Calu3 (cell line): Measurements from ENCODE around the gene TIRAP. TPM values are rescaled to one million over a fixed set of nuclear protein-coding genes. Genes with fewer than 3 reads are reported as not detected.

ENCODE experiments used
- BruUV-seq: library from RNA; stranded (reverse); fragments of 400-500 nt; replicated peaks from 2 replicates; lab custom pipeline; 2021; lab: Mats Ljungman, UMichigan
- CTCF ChIA-PET: fragments of 300-600 bp; sonication (Branson Sonifier 250); formaldehyde crosslinking; loops from one replicate; lab custom pipeline; 2022; ENCODE audit warnings: antibody characterized with exemption; lab: Charles Lee
- DNase-seq: peaks from one replicate; pipeline ENCODE4 v3.0.0; 2022
- H3K27ac Mint-ChIP-seq: one replicate; pipeline ENCODE4 v1.8.0; 2022; ENCODE audit warnings: mixed read lengths; ENCODE audit not compliant: unreplicated experiment
- H3K27me3 Mint-ChIP-seq: one replicate; pipeline ENCODE4 v1.8.0; 2022; ENCODE audit warnings: mixed read lengths; ENCODE audit not compliant: unreplicated experiment
- H3K36me3 Mint-ChIP-seq: one replicate; pipeline ENCODE4 v1.8.0; 2022; ENCODE audit warnings: mild to moderate bottlenecking, moderate library complexity, mixed read lengths; ENCODE audit not compliant: insufficient read depth, unreplicated experiment
- H3K4me1 Mint-ChIP-seq: one replicate; pipeline ENCODE4 v1.8.0; 2022; ENCODE audit warnings: mild to moderate bottlenecking, low read depth, mixed read lengths; ENCODE audit not compliant: unreplicated experiment
- H3K4me3 Mint-ChIP-seq: one replicate; pipeline ENCODE4 v1.8.0; 2022; ENCODE audit warnings: mild to moderate bottlenecking, low read depth, moderate library complexity, mixed read lengths; ENCODE audit not compliant: unreplicated experiment
- H3K9me3 Mint-ChIP-seq: one replicate; pipeline ENCODE4 v1.8.0; 2022; ENCODE audit warnings: low read depth, mixed read lengths; ENCODE audit not compliant: unreplicated experiment
- CTCF ChIP-seq: fragments of 200-600 bp; IDR thresholded peaks from one replicate; pipeline ENCODE4 v1.8.0; 2022; ENCODE audit warnings: antibody characterized with exemption; ENCODE audit not compliant: unreplicated experiment
- intact Hi-C: fragments of 100-400 bp; cut with micrococcal nuclease; formaldehyde crosslinking; loops from one replicate; pipeline ENCODE4 v1.10.0; 2022; ENCODE audit not compliant: unreplicated experiment
- total RNA-seq: library from RNA; stranded (reverse); gene quantifications from 2 replicates; pipeline ENCODE4 v1.2.3, GENCODE V29; 2022

TIRAP gene
- total RNA-seq, 1 experiment from 2014 or later: 8.1 TPM

- CTCF ChIA-PET: interaction anchor here (1.0 kb wide), 1 partner anchor 213 kb away, joined by 3 read pairs; no protein-coding TSS in a partner anchor
- H3K27ac Mint-ChIP-seq: peak overlapping the region; percentile 94
- H3K4me3 Mint-ChIP-seq: peak overlapping the region; percentile 93
- H3K36me3 Mint-ChIP-seq: peaks cover 59% of the 10 kb centered on the region
- H3K4me1 Mint-ChIP-seq: peaks cover 15% of the 10 kb centered on the region
- intact Hi-C loops: no loop called here
- TF ChIP-seq CTCF: no peak
- no peak for DNase-seq
- BruUV-seq: no TSS peak
- H3K9me3 Mint-ChIP-seq: no peaks in the 10 kb centered on the region
- no peaks in the 10 kb centered on the region for H3K27me3 Mint-ChIP-seq
Observed at GRCh38 chr11:126268361-126268707, 14.6 kb upstream of the TIRAP start.

- no peak for TF ChIP-seq CTCF
- Mint-ChIP-seq H3K4me1 (peaks cover 15% of the 10 kb centered on the region), H3K9me3 (no peaks in the 10 kb centered on the region), H3K27me3 (no peaks in the 10 kb centered on the region), H3K27ac (peak within 1 kb of the TSS; percentile 94), H3K4me3 (peak within 1 kb of the TSS; percentile 93), H3K36me3 (peaks cover 60% of the 10 kb centered on the region)
- peak; percentile 98 for DNase-seq
- BruUV-seq: TSS peak; percentile 85
- CTCF ChIA-PET: interaction anchor here (1.0 kb wide), 1 partner anchor 212 kb away, joined by 3 read pairs; no protein-coding TSS in a partner anchor
- intact Hi-C loops: no loop called here
Observed at GRCh38 chr11:126268708-126269579, 13.9 kb upstream of the TIRAP start, which contains the start of the genes FOXRED1 and SRPRA. Gene FOXRED1 (plus strand): TSS chr11:126269154. CDS start chr11:126269207, 53 bp downstream. Gene SRPRA (minus strand): TSS chr11:126268895. CDS start chr11:126268804, 91 bp downstream.

- no peak for DNase-seq
- no peaks in the 10 kb centered on the region for H3K27me3 Mint-ChIP-seq
- no peak overlapping the region for H3K27ac Mint-ChIP-seq
- H3K4me3 Mint-ChIP-seq: no peak overlapping the region
- CTCF ChIA-PET: no interaction called here
- BruUV-seq: no TSS peak
- TF ChIP-seq CTCF: no peak
- H3K4me1 Mint-ChIP-seq: no peaks in the 10 kb centered on the region
- intact Hi-C loops: no loop called here
- peaks cover 34% of the 10 kb centered on the region for H3K36me3 Mint-ChIP-seq
- H3K9me3 Mint-ChIP-seq: no peaks in the 10 kb centered on the region
Observed at GRCh38 chr11:126277322-126277721, 5.6 kb upstream of the TIRAP start.

- Mint-ChIP-seq H3K9me3 (no peaks in the 10 kb centered on the region), H3K36me3 (peaks cover 37% of the 10 kb centered on the region), H3K27ac (no peak overlapping the region), H3K27me3 (no peaks in the 10 kb centered on the region), H3K4me1 (no peaks in the 10 kb centered on the region), H3K4me3 (no peak overlapping the region)
- intact Hi-C loops: no loop called here
- TF ChIP-seq CTCF: no peak
- no peak for DNase-seq
- no TSS peak for BruUV-seq
- CTCF ChIA-PET: no interaction called here
Observed at GRCh38 chr11:126277780-126278179, 5.1 kb upstream of the TIRAP start.
